DOHH2 (cell line): ENCODE data around the gene DSE.

Experiments
- EZH2phosphoT487 ChIP-seq: fragments of 200-600 bp; sonication (generic); IDR thresholded peaks from 2 replicates; pipeline ENCODE4 v1.6.1; 2017; ENCODE audit warnings: borderline replicate concordance, mild to moderate bottlenecking, antibody characterized with exemption, low read length, moderate library complexity, mixed read lengths
- TF ChIP-seq, protein P1 (sequence below): fragments of 200-600 bp; sonication (generic); IDR thresholded peaks from one replicate; pipeline ENCODE4 v1.5.1; 2014; ENCODE audit warnings: antibody characterized with exemption, mild to moderate bottlenecking, low read depth, low read length; ENCODE audit not compliant: poor library complexity, severe bottlenecking

DNA sequence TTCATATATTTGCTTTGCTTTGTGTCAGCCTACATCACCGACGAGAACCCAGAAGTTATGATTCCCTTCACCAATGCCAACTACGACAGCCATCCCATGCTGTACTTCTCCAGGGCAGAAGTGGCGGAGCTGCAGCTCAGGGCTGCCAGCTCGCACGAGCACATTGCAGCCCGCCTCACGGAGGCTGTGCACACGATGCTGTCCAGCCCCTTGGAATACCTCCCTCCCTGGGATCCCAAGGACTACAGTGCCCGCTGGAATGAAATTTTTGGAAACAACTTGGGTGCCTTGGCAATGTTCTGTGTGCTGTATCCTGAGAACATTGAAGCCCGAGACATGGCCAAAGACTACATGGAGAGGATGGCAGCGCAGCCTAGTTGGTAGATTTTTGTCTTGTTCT, 28.5 kb downstream of the DSE start:
- TF ChIP-seq, protein P1, sequence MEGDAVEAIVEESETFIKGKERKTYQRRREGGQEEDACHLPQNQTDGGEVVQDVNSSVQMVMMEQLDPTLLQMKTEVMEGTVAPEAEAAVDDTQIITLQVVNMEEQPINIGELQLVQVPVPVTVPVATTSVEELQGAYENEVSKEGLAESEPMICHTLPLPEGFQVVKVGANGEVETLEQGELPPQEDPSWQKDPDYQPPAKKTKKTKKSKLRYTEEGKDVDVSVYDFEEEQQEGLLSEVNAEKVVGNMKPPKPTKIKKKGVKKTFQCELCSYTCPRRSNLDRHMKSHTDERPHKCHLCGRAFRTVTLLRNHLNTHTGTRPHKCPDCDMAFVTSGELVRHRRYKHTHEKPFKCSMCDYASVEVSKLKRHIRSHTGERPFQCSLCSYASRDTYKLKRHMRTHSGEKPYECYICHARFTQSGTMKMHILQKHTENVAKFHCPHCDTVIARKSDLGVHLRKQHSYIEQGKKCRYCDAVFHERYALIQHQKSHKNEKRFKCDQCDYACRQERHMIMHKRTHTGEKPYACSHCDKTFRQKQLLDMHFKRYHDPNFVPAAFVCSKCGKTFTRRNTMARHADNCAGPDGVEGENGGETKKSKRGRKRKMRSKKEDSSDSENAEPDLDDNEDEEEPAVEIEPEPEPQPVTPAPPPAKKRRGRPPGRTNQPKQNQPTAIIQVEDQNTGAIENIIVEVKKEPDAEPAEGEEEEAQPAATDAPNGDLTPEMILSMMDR = no peak
- no peak for TF ChIP-seq EZH2phosphoT487
